Stomach (tissue), 9 donors: Measurements from ENCODE around the gene NPDC1. TPM values are rescaled to one million over a fixed set of nuclear protein-coding genes. Genes with fewer than 3 reads are reported as not detected.

Source experiments
- DNase-seq, 2 donors: peaks; one replicate each; pipeline versions ENCODE4 v3.0.0 to v3.0.0-alpha.2; 2013 to 2019
- H3K27ac ChIP-seq, 5 donors: fragments of 200-600 bp in 4 of 5; sonication (generic) in 4 of 5; one replicate each; pipeline ENCODE4 v1.5.1; 2013 to 2019; ENCODE audit warnings: mild to moderate bottlenecking in 1 of 5, moderate library complexity in 1 of 5
- H3K27me3 ChIP-seq, 3 donors: fragments of 200-600 bp; sonication (generic); one replicate each; pipeline ENCODE4 v1.5.1; 2017 to 2019; ENCODE audit warnings: mixed run types in 1 of 3
- H3K36me3 ChIP-seq, 4 donors: fragments of 200-600 bp; sonication (generic); 1 replicate in 3 of 4; 2 replicates in 1 of 4; pipeline ENCODE4 v1.5.1; 2016 to 2019
- H3K4me1 ChIP-seq, 4 donors: fragments of 200-600 bp; sonication (generic); one replicate each; pipeline ENCODE4 v1.5.1; 2016 to 2019
- H3K4me3 ChIP-seq, 4 donors: fragments of 200-600 bp; sonication (generic) in 3 of 4; one replicate each; pipeline ENCODE4 v1.5.1; 2016 to 2019; ENCODE audit warnings: mild to moderate bottlenecking in 1 of 4
- H3K9me3 ChIP-seq, 4 donors: fragments of 200-600 bp; sonication (generic); one replicate each; pipeline ENCODE4 v1.5.1; 2016 to 2019
- EP300 ChIP-seq: sonication (generic); formaldehyde crosslinking; IDR thresholded peaks from one replicate; pipeline ENCODE4 v1.6.1; 2017; ENCODE audit warnings: antibody characterized with exemption
- POLR2A ChIP-seq, 4 donors: fragments of 450-650 bp; IDR thresholded peaks; one replicate each; pipeline ENCODE4 v1.6.1; 2016; ENCODE audit warnings: antibody characterized with exemption in 4 of 4, control low read depth in 2 of 4, mild to moderate bottlenecking in 1 of 4, moderate library complexity in 1 of 4
- POLR2AphosphoS5 ChIP-seq, 3 donors: sonication (generic); formaldehyde crosslinking; IDR thresholded peaks; one replicate each; pipeline ENCODE4 v1.6.1; 2016; ENCODE audit warnings: antibody characterized with exemption in 3 of 3
- WGBS, 5 donors: extraction: QIAGEN DNeasy Blood & Tissue Kit in 3 of 5; methylation state at CpG; one replicate each; pipeline versions ENCODE4 v1.1.5 to v1.1.7; 2013 to 2018; 5-methylcytosine and 5-hydroxymethylcytosine counted together
- intact Hi-C: fragments of 100-400 bp; cut with DNase I; formaldehyde crosslinking; loops from one replicate; pipeline ENCODE4 v1.15.1; 2023; ENCODE audit warnings: low total_unique reads
- polyA plus RNA-seq, 3 donors: library from polyadenylated mRNA; stranded (reverse); fragments of 200-250 nt; gene quantifications; one replicate each; pipeline ENCODE4 v1.2.3, GENCODE V29; 2013
- total RNA-seq, 5 donors: library from RNA; depleted of rRNA; stranded (reverse); fragments of >200 nt; gene quantifications; one replicate each; pipeline versions ENCODE4 v1.1.0 to v1.2.3, GENCODE V29; 2014 to 2016
- TF ChIP-seq, protein P1 (sequence below), 7 experiments: fragments of 450-650 bp in 4 of 7; fragments of 200-600 bp in 3 of 7; sonication (generic) in 3 of 7; IDR thresholded peaks; one replicate each; pipeline ENCODE4 v1.5.1; 2016 to 2019; ENCODE audit warnings: antibody characterized with exemption in 7 of 7, control low read depth in 2 of 7, mild to moderate bottlenecking in 1 of 7
- donor health status: healthy with polysubstance abuse.
- donor health status: Bipolar disorder and iron deficiency.
- donor health status: healthy.

NPDC1 gene
- total and polyA plus RNA-seq, 8 donors, result 20.0 to 276 (median 180) TPM

DNA sequence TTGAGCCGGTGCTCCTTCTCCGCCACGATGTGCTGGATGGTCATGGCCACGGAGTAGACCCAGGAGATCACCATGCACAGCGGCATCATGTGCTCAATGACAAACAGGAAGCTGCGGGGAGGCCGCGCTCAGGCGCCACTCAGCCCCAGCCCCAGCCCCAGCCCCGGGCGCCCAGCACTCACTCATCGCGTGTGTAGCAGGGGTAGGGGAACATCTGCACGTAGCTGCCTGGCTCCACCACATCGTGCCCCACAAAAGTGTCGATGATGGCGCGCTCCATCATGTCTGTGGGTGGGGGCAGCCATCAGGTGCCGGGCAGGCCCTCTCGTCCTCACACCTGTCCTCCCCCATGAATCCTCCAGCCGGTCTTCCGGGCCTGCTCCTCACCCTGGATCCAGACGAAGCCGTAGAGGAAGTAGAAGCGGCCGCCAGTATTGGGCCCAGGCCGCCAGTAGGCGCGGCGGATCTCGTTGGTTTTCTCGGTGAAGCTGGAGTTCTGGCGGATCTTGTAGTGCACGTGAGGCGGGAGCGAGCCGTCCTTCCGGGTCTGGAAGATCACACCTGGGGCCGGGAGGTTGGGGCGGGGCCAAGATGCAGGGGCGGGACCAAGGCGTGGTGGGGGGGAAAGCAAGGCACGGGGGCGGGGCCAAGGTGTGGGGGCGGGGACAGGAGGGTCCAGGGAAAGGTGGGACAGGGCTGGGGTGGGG lies 28.0 kb downstream of the NPDC1 start:
- Histone ChIP-seq H3K27me3 (no peaks in the 10 kb centered on the region), H3K4me3 (no peak overlapping the region), H3K36me3 (peaks cover 24 to 84% (median 73%) of the 10 kb centered on the region in 4 donors), H3K9me3 (no peaks in the 10 kb centered on the region), H3K4me1 (peaks cover 0 to 8% (median 4%) of the 10 kb centered on the region in 4 donors), H3K27ac (no peak overlapping the region)
- no peak for DNase-seq
- TF ChIP-seq POLR2AphosphoS5 (IDR thresholded peaks at IDR 0.05) (no peak), EP300 (no peak), POLR2A (IDR thresholded peaks at IDR 0.05) (no peak)
- TF ChIP-seq, protein P1, sequence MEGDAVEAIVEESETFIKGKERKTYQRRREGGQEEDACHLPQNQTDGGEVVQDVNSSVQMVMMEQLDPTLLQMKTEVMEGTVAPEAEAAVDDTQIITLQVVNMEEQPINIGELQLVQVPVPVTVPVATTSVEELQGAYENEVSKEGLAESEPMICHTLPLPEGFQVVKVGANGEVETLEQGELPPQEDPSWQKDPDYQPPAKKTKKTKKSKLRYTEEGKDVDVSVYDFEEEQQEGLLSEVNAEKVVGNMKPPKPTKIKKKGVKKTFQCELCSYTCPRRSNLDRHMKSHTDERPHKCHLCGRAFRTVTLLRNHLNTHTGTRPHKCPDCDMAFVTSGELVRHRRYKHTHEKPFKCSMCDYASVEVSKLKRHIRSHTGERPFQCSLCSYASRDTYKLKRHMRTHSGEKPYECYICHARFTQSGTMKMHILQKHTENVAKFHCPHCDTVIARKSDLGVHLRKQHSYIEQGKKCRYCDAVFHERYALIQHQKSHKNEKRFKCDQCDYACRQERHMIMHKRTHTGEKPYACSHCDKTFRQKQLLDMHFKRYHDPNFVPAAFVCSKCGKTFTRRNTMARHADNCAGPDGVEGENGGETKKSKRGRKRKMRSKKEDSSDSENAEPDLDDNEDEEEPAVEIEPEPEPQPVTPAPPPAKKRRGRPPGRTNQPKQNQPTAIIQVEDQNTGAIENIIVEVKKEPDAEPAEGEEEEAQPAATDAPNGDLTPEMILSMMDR (IDR thresholded peaks at IDR 0.05), result no peak
- WGBS, 5 donors, result 88 to 95% (median 92%) methylated on average over 20 to 45 of the region's 45 CpGs
- intact Hi-C loops, result no loop called here

DNA sequence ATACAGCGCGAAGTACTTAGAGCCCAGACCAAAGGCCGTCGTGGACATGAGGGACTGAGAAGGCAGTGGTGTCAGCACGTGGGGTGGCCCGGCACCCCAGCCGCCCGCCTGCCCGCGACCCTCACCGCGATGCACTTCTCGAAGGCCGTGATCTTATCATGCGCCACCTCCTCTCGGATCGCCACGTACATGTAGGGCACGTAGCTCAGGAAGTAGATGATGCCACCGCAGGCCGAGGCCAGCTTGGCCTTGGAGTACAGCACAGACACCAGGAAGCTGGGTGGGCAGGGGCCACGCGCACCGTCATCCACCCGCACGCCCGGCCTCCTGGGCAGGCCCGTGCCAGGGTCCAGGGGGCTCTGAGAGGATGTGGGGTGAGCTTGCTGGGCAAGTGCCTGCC lies 28.9 kb downstream of the NPDC1 start:
- Histone ChIP-seq H3K36me3 (peaks cover 24 to 92% (median 81%) of the 10 kb centered on the region in 4 donors), H3K27me3 (no peaks in the 10 kb centered on the region), H3K4me1 (peaks cover 0 to 1% (median under 1%) of the 10 kb centered on the region in 4 donors), H3K4me3 (no peak overlapping the region), H3K9me3 (no peaks in the 10 kb centered on the region), H3K27ac (no peak overlapping the region)
- no peak for DNase-seq
- intact Hi-C loops, result no loop called here
- TF ChIP-seq, protein P1 (IDR thresholded peaks at IDR 0.05), result no peak
- TF ChIP-seq POLR2AphosphoS5 (IDR thresholded peaks at IDR 0.05), result no peak
- TF ChIP-seq EP300, result no peak
- no peak for TF ChIP-seq POLR2A (IDR thresholded peaks at IDR 0.05)
- WGBS, 5 donors, result 97 to 99% (median 98%) methylated on average over 27 to 28 of the region's 28 CpGs

DNA sequence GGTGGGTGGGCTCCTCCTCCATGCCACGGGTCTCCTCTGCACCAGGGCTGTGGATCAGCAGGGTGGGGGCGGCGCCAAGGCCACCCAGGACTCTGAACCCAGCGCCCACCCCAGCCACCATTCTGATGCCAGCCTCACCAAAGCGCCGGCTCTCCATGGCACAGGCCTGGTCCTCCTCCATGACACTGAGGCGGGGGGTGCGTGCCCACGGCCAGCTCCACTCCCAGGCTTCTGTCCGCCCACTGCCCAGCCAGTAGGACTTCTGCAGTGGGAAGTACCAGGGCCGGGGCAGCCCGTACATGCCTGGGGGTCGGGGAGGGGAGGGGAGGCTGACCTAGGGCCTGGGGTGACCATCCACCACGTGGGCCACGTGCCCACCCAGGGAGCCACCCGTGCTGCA lies 29.5 kb downstream of the NPDC1 start:
- WGBS, 5 donors, result 87 to 95% (median 92%) methylated on average over 13 to 16 of the region's 16 CpGs
- no peak overlapping the region for H3K27ac ChIP-seq
- TF ChIP-seq EP300 (no peak), POLR2AphosphoS5 (IDR thresholded peaks at IDR 0.05) (no peak), POLR2A (IDR thresholded peaks at IDR 0.05) (no peak)
- TF ChIP-seq, protein P1 (IDR thresholded peaks at IDR 0.05), result no peak

DNA sequence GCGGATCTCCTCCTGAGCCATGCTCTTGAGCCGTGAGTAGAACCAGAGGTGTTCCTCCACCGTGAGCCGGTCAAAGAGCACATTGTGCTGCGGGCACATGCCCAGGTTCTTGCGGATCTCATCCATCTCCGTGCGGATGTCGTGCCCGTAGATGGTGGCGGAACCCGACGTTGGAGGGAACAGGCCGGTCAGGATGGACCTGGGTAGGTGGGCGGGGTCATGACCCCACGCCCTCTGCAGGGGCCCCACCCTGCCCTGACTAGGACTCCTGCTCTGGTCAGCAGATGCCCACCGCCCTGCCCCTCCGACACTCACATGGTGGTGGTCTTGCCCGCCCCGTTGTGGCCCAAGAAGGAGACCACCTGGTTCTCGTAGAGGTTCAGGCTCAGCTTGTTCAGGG lies 30.0 kb downstream of the NPDC1 start:
- 92 to 97% (median 96%) methylated on average over 19 to 21 of the region's 21 CpGs for WGBS, 5 donors
- peaks cover 24 to 98% (median 90%) of the 10 kb centered on the region in 4 donors for H3K36me3 ChIP-seq
- no peak for TF ChIP-seq POLR2A (IDR thresholded peaks at IDR 0.05)
- TF ChIP-seq, protein P1 (IDR thresholded peaks at IDR 0.05), result no peak
- TF ChIP-seq EP300, result no peak
- TF ChIP-seq POLR2AphosphoS5 (IDR thresholded peaks at IDR 0.05), result no peak
- intact Hi-C loops, result no loop called here
- H3K27me3 ChIP-seq, result no peaks in the 10 kb centered on the region
- H3K4me3 ChIP-seq, result no peak overlapping the region
- H3K9me3 ChIP-seq, result no peaks in the 10 kb centered on the region
- no peak overlapping the region for H3K27ac ChIP-seq
- DNase-seq, result no peak
- no peaks in the 10 kb centered on the region for H3K4me1 ChIP-seq

More for the DNA sequence above, 29.5 kb downstream of the NPDC1 start:
- Histone ChIP-seq H3K36me3 (peaks cover 24 to 98% (median 88%) of the 10 kb centered on the region in 4 donors), H3K4me1 (no peaks in the 10 kb centered on the region), H3K27me3 (no peaks in the 10 kb centered on the region), H3K4me3 (no peak overlapping the region), H3K9me3 (no peaks in the 10 kb centered on the region)
- DNase-seq, result no peak
- intact Hi-C loops, result no loop called here
